Stimulated activated CD4-positive, alpha-beta T cell treated with anti-CD3 and anti-CD28 coated beads, Interleukin-15, amount 100 ng/mL, for 48 hours (primary cell): Measurements from ENCODE around the gene MCMBP.
"Not testable (repeated sequence)": the region's sequence is repeated elsewhere in the genome, so short reads cannot be mapped to it uniquely, and the experiment has no call there.

Source experiments
- DNase-seq, 2 donors: peaks; one replicate each; pipeline ENCODE4 v3.0.0-alpha.2; 2020; ENCODE audit warnings: low read depth in 2 of 2

Gene MCMBP

DNA sequence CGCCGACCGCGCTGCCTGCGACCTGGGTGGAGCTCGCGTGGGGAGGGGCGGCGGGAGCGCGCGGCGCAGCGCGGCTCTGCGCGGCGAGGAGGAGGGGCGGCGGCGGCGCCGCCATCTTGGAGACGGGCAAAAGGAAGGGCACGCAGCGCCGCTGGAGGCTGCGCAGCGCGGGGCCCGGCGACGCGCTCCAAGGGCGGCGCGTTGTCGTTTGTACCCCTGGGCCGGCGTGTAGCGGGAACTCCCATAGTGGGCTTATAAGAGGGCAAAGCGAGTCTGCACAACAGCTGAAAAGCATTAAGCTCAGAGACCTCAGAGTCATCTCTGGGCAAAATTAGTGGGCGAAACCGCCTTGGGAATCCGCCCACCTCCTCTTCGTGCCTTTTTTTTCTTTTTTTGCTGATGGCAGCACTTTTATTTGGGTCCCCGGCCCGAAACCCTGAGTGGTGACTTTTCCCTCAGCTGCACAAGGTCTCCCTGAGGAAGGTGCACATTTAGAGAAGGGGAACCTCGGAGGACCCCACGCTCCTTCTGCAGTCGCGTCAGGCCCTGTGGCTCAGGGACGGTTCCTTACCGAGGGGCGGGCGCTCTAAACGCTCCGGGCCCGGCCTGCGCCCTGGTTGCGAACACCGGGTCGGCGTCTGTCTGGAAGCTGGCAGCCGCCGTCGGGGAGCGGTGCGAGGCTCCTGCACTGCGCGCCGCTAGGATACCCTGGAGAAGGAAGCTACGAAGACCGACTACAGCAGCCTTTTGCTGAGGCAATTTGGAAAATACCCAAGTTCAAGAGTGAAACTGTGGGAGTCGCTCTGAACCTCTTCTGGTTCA, 428 bp upstream of the MCMBP start:
- DNase-seq = peak; percentile 78 to 82

DNA sequence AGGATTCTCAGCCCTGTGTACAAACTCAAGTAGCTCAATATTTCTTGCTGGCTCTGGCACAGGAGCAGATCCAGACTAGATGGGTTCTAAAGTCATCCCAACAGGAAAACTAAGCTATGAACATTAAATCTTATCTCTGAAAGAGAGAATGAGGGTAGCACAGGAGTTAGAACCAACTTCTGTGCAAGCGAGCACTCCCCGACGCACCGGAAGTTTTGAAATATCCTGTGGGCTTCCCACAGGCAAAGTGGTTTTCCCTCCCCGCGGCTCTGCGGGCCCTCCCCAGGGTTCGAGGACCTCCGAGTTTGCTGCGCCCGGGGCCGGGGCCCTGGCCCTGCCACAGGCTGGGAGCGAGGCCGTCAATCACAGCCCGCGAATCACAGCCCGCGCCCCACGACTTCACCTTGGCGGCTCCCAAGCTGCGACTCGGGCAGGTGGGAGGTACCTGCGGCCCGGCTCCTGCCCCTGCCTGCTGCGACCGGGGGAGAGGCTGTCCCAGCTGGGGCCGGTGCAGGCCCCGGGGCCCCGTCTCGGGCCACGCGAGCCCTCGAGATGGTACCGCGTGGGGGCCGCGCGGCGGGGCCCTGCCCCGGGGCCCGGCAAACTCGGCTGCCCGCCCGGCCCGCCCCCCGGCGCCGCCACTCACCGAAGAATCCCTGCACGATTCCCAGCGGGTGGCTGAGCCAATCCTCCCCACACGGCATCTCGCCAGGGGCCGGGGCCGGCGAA, 598 bp downstream of the MCMBP start:
- peak; percentile 38 to 44 for DNase-seq

DNA sequence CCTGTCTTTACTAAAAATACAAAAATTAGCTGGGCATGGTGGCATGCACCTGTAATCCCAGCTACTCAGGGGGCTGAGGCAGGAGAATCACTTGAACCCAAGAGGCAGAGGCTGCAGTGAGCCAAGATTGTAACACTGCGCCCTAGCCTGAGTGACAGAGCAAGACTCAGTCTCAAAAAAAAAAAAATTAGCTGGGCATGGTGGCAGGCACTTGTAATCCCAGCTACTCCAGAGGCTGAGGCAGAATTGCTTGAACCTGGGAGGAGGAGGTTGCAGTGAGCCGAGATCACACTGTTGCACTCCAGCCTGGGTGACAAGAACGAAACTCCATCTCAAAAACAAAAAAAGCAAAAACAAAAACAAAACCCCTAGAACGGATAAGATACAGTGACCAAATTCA, 3.2 kb downstream of the MCMBP start:
- not testable (repeated sequence) for DNase-seq

DNA sequence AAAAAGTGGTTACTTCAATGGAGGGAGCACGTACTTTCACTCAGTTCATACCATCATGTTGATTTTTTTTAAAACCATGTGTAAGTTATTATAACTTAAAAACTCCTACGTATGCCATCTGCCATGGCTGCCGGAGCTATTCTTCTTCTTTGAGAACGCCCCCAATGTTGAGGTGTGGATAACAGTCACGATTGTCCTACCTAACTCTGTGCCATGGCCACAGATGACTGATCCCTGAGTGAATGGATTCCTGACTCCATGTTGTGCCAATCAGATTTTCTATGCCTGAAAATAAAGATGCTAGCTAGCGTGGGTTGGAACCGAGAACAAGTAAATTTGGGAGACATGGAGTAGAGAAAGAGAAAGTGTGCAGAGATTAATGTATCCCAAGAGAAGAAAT, 5.3 kb downstream of the MCMBP start:
- no peak for DNase-seq

DNA sequence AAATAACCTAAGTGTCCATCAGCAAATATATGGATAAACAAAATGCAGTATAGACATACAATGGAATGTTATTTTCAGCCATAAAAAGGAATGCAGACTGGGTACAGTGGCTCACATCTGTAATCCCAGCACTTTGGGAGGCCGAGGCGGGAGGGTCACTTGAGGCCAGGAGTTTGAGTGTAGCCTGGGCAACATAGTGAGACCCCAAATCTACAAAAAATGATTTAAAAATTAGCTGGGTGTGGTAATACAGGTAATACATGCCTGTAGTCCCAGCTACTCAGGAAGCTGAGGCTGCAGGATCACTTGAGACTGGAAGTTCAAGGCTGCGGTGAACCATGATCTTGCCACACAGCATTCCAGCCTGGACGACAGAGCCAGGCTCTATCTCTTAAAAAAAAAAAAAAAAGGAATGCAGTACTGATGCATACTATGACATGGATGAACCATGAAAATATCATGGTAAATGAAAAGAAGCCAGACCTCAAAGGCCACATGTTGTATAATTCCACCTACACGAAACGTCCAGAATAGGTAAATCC, 6.9 kb downstream of the MCMBP start:
- no peak for DNase-seq

DNA sequence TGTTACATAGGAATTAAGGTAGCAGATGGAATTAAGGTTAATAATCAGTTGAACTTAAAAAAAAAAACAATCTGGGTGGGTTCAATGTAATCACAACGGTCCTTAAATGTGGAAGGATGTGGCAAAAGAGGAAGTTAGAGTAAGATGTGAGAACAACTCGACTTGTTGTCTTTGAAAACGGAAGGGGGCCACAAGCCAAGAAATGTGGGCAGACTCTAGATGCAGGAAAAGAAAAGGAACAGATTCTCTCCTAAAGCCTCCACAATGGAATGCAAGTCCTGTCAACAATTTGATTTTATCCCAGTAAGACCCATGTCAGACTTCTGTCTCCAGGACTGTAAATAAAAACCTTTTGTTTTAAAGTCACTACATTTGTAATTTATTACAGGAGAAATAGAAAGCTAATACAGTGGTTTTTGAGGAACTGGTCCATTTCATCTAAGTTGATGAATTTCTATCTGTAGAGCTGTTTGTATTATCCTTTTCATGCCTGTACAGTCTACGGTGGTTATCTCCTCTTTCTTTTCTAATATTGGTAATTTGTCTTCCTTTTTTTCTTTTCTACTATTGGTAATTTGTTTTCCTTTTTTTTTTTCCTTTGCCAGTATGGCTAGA, 8.6 kb downstream of the MCMBP start:
- DNase-seq = no peak

DNA sequence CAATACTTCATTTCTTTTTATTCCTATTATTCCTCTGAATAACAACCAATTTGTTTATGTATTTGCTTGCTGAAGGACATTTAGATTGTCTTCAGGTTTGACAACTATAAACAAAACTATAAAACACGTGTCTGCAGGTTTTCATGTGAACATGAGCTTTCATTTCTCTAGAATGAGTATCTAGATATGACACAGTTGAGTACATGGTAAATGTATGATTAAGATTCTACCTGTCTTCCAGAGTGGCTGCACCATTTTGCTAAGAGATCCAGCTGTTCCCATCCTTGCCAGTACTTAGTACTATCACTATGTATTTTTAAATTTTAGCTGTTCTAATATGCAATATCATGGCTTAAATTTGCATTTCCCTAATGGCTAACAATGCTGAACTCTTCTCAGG, 10.1 kb downstream of the MCMBP start:
- DNase-seq = no peak

DNA sequence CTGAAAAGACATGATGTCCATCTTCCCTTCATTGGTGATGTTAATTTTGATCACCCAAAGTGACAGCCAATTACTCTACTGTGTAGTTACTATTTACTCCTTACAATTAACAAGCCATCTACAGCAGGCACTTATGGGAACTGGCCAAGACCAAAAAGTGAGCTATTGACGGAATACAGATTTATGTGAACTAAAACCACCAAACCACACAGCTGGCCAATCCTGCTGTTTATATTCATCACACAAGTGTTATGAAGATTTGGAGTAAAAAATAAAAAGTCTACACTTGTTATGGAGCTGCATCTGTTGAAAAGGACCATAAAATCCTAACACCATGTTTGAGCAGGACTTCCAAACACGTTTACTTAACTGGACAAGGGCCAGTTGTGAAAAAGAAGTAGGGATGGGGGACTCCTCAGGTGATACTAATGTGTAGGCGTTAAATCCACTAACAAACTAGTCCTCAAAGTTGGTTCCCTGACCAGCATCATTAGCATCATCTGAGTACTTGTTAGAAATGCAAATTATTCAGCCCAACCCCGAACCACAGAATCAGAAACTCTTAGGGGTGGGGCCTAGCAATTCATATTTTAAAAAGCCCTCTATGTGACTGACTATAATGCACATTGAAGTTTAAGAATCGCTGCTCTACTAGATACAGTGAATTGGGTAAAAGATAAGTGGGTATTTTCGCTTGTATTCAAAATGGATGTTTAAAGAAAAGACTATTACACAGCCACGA, 11.6 kb downstream of the MCMBP start:
- no peak for DNase-seq

DNA sequence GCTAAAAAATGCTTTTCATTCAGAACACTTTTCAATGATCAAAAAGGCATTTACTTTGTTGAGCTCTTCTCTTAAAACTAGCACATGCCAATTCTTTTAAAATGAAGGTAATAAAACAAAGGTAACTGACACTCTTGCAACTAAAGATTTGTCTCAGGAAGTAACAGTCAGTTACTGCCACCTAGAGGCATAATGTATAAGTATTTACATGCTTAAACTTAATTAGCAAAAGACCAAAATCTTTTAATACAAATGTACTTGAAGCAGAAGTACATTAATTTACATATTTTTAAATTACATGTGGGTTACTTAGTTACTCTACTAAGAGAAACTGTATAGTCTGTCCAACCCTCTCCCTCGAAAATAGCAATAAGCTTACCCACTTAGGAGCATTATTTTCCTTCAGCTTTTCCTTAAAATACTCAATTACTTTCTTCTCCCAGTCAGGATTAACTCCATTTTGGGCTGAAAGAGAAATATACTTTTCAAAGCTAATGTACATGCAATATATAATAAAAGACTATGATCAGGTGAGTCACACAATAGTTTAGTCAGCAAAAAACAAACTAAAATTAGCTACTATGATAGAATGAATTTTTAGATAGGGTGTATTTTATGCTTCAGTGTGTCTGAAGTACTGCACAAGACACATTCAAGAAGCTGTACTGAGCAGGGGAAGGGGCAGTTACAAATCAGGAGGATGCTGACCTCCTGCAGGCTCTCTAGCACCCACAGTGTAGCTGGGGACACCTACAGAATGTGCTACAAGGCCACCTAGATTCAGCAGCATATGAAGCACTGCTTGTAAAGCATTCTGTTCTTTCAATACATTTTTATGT, 13.0 kb downstream of the MCMBP start:
- DNase-seq = no peak

DNA sequence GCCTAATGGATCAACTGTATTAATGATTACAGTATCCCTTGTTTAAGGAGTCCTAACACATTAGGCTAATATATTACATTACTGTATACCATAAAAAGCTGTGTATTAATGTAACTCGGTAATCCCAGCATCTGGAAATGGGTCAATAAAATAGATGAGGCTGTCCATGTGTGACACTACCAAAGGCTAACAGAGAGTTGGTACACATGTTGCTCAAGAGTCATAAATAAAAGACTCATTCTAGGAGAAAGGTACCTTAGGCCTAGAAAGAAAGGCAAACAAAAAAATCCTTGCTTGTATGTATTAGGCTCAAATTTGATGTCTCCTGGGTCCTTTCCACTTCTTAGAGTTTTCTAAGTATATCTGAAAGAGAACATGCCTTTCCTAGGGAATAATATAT, 14.6 kb downstream of the MCMBP start:
- DNase-seq = no peak

DNA sequence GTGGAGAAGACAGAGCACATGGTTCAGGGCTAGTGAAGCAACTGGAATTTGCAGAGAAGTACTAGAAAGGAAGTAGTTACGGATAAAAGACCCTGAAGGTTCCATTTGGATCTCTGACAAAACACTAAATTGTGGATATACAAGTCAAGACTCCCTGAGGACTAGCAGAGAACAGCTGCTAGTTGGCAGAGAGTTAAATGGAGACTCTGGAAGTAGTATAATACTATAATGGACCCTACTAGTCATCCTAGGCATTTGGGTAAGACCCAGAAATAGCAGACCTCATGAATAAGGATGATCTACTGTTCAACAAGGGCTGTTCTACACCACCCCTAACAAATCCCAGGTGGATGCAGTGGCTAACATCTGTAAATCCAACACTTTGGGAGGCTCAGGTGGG, 19.1 kb downstream of the MCMBP start:
- DNase-seq = no peak

DNA sequence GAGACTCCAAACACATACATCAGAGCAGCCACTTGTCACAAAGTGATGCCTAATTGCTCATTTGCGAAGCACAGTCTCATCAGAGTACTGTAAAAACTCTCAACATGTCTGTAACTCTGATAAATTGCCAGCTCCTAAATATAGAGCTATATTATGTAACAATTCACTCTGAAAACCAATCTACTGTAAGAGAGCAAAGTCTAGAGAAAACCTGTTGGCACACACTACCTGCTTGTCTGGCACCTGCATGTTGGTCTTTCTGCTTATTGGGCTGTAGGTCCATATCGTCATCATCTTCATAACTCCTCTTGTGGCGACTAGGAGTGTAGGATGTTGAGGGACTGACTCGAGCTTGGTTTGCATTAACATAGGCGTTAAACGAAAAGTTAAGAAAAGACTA, 19.8 kb downstream of the MCMBP start:
- no peak for DNase-seq

DNA sequence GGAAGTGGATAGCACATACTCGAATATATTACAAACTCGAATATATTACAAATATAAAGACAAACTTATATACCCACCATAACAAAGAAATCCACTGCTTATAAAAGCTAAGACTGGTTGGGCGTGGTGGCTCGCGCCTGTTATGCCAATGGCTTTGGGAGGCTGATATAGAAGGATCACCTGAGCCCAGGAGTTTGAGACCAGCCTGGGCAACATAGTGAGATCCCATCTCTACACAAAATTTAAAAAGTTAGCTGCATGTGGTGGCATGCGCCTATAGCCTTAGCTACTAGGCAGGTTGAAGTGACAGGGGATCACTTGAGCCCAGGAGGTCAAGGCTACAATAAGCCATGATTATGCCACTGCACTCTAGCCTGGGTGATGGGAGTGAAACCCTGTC, 20.4 kb downstream of the MCMBP start:
- DNase-seq = no peak

DNA sequence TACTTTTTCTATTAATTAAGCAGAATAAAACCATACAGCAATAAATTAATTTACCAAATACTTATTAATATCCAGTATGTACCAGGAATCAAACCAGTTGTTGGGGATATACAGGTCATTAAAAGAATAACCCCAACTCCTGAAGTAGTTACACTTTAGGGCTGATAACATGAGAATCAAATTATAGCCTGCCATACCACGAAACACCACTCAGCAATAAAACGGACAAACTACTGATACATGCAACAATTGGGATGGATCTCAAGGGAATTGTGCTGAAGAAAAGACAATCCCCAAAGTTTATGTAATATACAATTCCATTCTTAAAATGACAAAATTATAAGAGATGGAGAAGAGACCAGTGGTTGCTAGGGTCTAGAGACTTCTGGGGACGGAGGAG, 22.7 kb downstream of the MCMBP start:
- DNase-seq = no peak

DNA sequence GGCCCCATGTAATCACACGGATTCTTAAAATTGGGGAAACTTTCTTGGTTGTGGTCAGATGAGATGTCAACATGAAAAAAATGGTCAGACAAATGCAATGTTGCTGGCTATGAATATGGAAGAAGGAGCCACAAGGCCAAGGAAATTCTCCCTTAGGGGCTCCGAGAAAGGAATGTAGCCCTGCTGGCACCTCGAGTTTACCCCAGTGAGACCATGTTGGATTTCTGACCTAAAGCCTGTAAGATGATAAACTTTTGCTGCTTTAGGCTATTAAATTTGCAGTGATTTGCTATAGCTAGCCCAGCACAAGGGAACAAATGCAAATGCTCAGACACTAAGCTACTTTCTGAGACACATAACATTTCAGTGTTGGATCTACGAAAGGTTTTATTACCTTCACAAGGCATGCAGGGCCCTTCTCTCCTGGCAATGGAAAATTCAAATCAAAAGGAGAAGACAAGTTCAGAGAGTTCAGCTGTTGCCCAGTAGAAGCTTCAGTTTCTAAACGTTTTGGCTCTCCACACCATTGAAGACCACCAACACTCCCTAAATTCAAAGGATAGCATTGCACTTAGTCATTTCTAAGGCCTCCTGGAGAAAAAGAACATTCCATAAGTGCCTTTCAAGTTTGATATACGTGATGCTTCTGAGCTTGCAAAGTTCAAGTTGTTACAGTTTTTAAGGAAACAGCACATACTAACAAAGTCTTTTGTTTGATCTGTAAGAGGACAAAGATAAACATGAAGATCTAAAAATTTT, 23.4 kb downstream of the MCMBP start:
- DNase-seq = no peak

DNA sequence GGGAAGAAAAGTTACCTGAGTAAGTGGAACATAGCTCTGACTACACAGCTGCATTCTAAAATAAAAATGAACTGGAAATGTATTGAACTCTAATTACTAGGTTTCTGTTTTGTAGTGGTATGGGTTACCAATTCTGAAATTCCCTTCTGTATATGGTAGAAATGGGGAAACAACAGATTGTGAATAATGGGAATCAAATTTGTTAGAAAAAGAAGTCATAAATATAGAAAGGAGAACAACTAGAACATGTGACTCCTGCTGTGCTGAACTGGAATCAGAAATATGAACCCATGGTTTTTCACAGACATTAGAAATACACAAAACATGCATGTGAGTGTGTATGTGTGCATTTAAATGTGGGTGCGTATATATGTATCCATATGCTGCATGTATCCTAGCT, 27.0 kb downstream of the MCMBP start:
- no peak for DNase-seq

DNA sequence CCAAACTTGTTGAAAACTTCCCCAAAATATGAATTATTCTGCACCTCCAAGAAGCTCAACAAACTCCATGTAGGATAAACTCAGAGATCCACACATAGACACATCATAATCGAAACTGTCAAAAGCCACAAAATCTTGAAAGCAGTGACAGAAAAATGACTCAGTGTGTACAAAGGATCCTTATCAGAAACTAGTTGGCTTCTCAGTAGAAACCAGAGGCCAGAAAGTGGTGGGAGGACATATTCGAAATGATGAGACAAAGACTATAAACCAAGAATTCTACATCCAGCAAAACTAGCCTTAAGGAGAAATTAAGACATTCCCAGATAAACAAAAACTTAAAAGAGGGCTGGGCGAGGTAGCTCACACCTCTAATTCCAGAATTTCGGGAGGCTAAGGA, 38.5 kb downstream of the MCMBP start:
- DNase-seq = no peak

DNA sequence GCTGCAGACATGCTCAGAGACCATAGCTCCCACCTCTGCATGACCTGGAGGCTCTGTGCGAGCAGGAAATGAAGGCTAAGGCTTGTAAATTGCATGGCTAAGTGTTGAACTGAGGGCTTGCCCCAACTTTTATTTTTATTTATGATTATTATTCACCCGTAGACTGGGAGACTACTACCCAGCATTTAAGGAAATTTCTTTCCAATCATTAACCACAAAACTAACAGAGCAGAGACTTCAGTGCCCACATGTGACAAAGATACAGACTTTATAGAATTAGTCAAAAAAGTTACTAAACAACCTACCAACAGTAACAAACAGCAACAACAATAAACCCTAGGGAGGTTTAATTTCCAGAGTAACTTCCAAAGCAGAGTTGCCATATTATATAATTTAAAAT, 39.7 kb downstream of the MCMBP start:
- DNase-seq = no peak

DNA sequence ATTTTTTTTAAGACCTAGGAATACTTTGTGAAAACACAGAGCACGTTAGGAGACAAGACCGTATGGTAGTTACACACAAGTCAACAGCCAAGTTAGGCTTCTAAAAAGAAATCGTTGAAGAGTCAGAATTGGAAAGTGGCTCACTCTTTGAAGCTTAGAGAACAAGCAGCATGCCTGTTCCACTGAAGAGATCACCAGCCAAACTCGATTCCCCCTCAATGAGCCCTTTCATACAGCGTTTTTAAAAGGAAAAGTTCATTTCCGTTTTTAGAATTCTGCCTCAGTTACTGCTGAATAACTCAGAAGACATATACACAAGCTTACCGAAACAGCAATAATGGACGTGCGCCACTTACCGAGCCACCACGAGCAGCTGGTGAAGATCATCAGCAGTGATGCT, 41.0 kb downstream of the MCMBP start:
- DNase-seq = no peak

DNA sequence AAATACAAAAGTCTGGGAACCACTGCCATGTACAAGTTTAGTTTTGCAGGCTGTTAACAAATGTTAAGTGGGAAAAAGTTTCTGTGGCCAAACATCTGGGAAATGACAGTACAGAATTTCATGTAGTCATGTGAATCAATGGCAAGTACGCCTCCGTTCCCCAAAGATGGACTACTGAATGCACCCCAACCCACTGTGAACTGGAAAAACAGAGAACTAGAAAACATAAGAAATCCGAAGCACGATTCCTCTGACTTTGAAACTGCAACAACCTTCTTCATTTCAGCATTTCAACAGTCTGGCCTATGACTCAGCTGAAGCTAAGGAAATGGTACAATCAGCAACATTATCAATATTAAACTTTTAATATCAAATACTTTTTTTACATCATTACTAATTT, 41.8 kb downstream of the MCMBP start:
- no peak for DNase-seq
